GM19395 (cell line): ENCODE measurements around the gene SOWAHC.
"Not testable (repeated sequence)": the region's sequence is repeated elsewhere in the genome, so short reads cannot be mapped to it uniquely, and the experiment has no call there.

Experiments
- ATAC-seq: cut with Tn5 transposase; IDR thresholded peaks from one replicate; pipeline ENCODE4 v1.9.1; 2021; ENCODE audit warnings: mild to moderate bottlenecking, moderate library complexity; ENCODE audit not compliant: unreplicated experiment

The SOWAHC gene, protein sequence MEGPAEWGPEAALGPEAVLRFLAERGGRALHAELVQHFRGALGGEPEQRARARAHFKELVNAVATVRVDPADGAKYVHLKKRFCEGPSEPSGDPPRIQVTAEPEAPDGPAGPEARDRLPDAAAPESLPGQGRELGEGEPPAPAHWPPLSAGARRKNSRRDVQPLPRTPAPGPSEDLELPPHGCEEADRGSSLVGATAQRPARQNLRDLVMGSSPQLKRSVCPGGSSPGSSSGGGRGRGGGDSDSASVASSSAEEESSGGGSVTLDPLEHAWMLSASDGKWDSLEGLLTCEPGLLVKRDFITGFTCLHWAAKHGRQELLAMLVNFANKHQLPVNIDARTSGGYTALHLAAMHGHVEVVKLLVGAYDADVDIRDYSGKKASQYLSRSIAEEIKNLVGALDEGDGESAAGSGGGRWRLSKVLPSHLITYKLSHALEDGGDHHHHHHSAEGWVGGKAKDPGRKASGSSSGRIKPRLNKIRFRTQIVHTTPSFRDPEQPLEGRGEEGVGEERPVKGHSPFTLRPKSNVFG

DNA sequence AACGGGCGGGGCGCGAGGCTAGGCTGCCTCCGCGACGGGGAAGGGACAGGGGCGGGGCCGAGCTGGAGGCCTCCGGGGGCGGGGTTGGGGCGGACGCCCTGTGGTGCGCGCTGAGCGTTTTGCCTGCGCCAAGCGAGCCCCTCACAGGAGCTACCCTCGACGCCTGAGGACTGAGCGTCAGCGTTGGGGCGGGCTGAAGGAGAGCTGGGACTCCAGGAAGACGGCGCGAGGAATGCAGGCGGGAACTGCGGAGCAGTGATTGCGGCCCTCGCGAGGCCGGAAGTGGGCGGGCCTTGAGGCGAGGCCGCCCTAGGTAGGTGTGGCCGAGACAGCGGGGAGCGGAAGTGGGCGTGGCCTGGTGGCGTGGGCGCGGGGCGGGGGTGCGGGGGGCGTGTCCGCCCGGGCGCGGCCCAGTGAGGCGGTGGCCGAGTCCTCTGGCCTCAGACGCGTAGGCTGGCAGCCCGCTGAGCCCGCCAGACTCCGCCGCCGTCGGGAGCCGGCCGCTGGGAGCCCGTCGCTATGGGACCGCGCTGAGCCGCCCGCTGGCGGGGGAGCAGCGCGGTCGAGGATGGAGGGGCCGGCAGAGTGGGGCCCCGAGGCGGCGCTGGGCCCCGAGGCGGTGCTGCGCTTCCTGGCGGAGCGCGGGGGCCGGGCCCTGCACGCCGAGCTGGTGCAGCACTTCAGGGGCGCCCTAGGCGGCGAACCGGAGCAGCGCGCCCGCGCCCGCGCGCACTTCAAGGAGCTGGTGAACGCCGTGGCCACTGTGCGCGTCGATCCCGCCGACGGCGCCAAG, at the start of gene SOWAHC, which contains the start of gene SEPTIN10:
SOWAHC (plus strand) TSS at position 443 of the 793 bp plus-strand sequence; CDS start at position 569, 126 bp downstream.
SEPTIN10 (minus strand) TSS at position 45 of the 793 bp plus-strand sequence. CDS start 139 bp downstream, outside the sequence.
- ATAC-seq = peak; percentile 91

DNA sequence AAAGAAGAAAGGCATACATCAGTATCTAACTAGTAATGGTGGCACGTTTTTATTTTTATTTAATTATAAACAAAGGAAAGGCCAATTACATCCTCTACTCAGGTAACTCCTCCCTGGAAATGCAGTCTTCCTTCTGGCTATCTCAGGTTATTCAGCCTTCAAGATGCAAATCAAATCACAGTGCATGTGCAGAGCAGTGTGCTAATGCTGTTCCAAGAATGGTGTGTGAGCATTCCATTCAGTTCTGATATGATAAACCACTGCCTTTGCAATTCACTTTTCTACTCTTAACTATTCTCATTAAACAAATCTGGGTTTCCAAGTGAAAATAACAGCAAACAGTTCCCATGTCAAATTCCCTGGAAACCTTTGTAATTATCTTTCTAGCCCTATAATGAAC, 38.8 kb upstream of the SOWAHC start:
- no peak for ATAC-seq

DNA sequence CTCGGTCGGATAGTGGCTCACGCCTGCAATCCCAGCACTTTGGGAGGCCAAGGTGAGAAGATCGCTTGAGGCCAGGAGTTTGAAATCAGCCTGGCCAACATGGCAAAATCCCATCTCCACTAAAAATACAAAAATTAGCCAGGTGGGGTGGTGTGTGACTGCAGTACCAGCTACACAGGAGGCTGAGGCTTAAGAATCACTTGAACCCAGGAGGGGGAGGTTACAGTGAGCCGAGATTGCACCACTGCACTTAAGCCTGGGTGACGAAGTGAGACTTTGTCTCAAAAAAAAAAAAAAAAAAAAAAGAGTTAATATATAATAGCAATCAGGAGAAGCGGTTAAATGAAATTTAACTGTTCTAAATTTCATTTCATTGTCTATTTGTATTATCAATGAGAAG, 36.5 kb upstream of the SOWAHC start:
- not testable (repeated sequence) for ATAC-seq

DNA sequence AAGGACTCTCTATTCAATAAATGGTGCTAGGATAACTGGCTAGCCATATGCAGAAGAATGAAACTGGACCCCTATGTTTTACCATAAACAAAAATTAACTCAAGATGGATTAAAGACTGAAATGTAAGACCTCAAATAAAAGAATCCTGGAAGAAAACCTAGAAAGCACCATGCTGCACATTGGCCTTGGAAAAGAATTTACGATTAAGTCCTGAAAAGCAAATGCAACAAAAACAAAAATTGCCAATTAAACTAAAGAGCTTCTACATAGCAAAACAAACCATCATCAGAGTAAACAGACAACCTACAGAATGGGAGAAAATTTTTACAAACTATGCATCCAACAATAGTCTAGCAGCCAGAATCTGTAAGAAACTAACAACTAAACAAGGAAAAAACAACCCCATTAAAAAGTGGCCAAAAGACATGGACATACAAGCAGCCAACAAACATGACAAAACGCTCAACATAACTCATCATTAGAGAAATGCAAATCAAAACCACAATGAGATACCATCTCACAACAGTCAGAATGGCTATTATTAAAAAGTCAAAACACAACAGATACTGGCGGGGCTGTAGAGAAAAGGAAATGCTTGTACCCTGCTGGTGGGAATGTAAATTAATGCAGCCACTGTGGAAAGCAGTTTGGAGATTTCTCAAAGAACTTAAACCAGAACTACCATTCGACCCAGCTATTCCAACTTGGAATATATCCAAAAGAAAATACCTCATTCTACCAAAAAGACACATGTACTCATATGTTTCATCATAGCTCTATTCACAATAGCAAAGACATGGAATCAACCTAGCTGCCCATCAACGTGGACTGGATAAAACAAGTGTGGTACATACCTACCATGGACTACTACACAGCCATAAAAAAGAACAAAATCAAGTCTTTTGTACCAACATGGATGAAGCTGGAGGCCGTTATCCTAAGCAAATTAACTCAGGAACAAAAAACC, 31.0 kb upstream of the SOWAHC start:
- ATAC-seq = no peak

DNA sequence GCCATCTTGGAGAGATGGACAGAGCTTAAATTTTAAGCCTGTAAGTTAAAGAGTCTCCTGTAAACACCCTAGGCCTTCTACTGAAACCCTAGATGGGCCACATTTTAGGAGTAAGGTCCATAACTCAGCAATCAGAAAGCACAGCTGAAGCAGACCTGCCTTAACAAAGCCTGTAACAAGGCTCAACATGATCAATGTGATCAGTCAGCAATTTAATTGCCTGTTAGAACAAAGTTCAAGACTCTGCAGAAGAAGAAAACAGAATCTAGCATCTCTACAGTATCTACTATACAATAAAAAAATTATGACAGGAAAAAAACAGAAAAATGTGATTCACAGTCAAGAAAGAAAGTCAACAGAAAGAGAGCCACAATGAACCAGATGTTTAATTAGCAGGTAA, 27.5 kb upstream of the SOWAHC start:
- ATAC-seq = no peak

DNA sequence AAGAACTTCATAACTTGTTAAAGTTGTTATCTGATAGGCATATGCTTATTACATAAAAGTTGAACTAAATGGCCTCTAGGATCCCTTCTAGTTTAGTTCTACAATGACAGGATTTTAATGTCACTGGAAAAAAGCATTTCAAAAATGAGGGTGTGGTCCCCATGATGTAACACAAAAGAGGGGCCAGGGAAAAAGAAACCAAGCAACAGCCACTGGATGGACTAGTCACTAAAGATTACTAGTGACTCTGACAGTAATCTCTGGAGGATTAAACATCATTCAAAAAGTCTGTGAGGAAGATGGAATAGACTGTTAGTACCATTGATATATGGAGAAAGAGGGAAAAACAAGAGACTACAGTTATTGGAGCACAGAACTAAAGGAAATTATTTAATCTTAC, 23.0 kb upstream of the SOWAHC start:
- ATAC-seq = no peak

DNA sequence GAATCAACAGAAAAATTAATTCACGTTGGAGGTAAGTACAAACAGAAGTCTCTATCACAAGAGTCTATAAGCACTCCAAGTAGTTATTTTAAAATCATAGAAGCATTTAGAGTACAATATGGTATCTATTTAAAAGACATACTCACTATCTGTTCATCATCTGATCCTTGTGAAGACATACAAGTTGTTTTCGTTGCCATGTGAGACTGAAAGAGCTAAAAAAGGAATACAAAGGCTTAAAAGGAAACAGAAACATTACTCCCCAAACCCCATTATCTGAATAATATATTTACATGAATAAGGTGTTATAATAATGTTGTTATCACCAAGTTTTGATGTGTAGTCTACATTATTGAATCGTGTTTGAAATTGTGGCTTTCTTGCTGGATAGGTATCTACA, 21.3 kb upstream of the SOWAHC start:
- no peak for ATAC-seq

DNA sequence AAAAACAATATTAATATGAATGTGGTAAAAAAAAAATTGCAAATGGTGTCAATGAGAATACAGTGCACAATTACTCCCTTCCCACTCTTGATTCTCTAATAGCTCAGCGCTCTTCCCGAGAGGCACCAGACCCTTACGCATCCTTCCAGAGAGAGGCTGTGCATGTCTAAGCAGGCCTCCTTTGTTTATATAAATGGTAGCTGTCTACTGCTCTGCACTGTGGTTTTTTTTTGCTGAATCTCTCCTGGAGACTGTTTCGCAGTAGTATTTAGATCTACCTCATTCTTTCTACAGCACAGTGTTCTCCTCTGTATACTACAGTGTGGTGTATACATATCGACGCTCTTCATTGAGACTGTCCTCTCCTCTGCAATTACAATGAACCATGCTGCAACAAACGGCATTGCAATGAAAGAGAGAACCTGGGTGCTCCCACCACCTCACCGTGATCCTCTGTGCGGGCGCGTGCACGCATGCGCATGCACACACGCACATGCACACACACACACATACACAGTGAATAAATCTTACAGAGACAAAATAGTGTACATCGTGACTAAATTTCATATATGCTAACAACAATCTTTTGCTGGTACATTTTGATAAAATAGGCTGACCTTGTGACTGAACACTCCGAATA, 19.8 kb upstream of the SOWAHC start:
- ATAC-seq = no peak

DNA sequence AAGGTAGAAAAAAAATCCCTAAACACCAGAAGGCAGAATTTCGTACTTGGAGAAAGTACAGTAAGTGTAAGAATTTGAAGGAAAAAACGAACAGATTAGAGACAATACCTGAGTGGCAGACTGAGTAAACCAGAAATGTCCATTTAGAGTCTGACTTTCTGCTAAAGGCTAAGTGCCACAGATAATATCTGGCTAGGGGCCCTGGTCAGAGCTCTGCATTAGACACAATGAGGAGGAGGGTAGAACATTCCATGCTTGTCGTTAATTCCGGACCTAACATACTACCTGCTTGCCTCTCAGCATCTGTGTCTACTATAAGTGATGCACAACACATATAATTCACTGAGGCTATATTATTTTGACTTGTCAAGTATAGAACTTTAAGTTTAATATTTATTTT, 18.5 kb upstream of the SOWAHC start:
- ATAC-seq = no peak

DNA sequence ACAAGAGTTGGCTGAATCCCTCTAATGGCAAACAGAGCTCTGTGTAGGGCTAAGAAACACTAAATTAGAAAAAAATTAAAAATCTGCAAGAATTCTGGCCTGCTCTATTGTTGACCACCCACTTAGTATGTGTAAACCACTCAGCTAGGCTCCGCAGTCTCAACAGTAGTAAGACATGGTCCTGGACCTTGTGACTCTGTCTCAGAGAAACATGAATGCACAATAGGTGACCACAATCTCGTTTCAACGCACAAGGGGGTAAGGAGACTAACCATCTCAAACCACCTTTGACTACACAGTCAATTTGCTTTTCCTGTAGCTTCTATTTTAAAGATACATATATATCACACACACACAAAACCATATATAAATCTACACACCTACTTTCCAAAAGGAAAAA, 16.9 kb upstream of the SOWAHC start:
- no peak for ATAC-seq

DNA sequence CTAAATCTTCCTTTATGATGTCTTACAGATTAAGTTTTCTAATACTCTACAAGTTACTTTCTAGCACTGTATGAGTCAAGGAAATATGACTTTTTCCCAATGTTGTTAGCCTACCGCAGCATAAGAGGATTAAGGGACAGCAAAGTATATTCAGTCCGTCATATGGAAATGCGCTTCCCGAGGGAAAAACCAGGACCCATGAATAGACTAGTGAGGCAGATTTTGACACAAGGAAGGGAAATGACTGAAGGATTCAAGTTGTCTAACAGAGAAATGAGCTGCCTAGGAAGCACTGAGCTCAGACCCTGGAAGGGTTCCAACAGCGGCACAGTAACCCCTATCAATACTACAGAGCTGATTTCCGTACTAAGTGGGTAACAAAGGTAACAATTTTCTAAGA, 12.4 kb upstream of the SOWAHC start:
- no peak for ATAC-seq

DNA sequence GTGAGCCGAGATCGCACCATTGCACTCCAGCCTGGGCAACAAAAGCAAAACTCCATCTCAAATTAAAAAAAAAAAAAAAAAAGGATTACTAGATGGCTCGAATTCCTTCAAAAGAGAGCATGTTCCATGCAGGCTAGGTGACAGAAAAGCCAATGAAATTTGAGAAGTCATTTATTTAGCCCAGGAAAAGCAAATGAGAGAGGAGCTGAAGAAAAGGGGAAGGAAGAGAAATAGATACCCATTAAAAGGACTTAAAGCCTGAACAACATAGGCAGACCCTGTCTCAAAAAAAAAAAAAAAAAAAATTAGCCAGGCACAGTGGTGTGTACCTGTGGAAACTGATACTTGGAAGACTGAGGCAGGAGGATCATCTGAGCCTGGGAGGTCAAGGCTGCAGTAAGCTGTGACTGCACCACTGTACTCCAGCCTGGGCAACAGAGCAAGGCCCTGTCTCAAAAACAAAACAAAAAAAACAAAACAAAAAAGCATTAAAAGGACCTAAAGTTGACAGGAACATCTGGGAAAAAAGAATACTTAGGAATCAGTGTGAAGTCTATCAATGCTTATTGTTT, 11.5 kb upstream of the SOWAHC start:
- no peak for ATAC-seq

DNA sequence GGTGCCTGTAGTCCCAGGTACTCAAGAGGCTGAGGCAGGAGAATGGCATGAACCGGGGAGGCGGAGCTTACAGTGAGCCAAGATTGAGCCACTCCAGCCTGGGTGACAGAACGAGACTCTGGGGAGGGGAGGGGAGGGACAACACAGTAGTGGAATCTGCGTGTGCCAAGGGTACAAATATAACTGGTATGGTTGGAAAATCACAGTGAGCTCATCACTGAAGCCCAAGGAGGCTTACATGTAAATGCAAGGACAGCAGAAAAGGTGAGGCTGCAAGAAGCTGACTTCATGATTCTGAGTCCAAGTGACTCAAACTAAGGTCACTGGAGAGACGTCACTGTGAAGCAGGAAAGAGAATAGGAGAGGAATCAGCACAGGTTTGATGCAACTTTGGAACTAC, 9.6 kb upstream of the SOWAHC start:
- ATAC-seq = no peak

DNA sequence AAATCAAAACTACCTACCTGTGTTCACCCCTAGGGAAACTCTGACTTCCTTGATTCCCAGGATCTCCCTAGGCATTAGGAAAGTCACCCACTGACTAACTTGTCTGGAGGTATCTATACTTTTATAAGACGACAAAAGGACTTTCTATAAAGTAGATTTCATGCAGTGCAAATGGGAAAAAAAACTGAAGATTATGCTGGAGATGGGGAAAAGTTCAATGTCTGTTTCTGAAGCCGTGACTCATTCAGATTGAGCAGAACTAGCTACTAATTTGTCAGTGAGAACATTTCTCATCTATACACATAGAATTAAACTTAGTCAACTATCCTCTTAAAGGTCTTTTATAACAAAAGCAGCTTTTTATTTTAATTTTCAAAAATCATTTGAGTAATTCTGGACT, 6.4 kb upstream of the SOWAHC start:
- no peak for ATAC-seq

DNA sequence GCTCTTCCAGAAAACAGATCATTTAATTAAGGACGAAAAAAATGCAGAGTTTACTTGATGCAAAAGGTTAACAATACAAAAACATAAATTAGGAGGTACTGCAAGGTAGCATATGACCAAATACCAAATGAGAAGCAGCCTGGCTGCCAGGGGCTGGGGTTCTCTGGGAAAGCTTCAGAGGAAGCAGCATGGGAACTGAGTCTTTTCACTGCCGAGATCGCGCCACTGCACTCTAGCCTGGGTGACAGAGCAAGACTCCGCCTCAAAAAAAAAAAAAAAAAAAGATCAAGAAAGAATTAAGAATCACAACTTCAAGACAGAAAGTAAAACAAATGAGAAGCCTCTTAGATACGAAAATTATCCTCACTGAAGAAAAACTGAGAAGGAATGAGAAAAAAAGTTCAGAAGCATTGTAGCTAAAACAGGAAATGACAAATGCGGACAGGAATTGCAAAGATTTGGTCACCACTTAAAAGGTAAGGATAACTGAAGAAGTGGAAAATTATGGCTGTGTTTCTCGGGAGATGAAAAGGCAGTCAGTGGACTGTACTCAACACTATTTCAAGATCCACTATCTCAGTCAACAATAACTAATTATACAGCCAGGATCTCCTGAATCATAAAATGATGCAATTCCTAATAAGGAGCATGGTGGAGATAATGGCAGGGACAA, 4.7 kb upstream of the SOWAHC start:
- no peak for ATAC-seq

DNA sequence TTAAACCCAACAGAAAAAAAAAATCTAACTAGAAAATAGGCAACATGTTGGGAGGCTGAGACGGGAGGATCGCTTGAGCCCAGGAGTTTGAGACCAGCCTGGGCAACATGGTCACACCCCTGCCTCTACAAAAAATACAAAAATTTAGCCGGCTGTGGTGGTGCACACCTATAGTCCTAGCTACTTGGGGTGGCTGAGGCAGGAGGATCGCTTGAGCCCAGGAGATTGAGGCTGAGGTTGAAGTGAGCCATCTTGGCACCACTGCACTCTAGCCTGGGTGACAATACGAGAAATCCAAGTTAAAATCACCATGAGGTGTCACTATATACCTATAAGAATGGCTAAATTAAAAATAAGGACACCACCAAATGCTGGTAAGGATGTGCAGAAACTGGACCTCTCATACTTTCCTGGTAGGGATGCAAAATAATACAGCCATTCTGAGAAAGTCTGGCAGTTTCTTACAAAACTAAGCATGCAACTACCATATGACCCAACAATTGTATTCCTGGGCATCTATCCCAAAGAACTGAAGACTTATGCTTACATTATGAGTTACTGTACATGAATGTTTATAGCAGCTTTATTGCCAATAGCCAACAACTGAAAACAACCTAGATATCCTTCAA, 2.6 kb upstream of the SOWAHC start:
- no peak for ATAC-seq

DNA sequence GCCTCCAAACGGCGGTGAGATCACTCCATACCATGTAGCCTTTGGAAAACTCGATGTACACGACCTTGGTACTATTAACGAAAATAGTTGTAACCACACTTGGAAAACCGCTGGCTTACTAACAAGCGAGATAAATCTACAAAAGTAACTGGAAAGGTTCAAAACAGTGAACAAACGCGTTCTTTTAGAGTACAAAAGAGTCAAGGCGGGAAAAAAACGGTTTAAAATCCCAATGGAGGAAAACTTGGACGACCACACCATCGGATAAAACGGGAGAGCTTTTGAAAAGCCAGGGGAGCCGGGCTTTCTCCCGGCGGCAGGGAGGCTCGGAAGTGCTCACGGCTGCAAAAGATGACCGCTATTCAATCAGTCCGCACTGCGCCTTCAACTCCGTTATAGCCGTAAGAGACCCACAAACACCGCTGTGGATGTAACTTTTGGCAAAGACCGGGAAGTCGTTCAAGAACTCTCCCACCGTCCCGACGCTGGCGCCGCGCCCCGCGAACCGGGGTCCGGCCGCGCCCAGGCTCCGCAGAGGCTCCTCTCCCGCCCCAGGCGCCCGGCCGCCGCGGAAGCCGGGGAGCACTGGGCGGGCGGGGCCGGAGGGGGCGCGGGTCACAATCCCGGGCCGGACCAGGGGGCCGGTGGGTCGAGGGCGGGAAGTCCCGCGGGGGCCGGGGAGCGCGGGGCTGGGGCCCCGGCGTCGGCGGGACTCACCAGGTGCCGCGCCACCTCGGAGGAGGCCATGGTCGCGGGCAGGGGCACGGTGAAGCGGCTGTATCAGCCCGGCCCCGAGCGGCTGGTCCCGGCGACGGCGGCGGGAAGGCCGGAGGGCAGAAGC, 863 bp upstream of the SOWAHC start:
- ATAC-seq = peak; percentile 32
